K562 (cell line): ENCODE results near the gene TIGD7. TPM values are rescaled to one million over a fixed set of nuclear protein-coding genes. Genes with fewer than 3 reads are reported as not detected.

Experiments used
- ATAC-seq: fragments of 200-7000 bp; cut with Tn5 transposase; 3 replicates; pipeline ENCODE4 v1.9.1; 2020; ENCODE audit warnings: moderate library complexity
- BruUV-seq: library from RNA; stranded (reverse); fragments of 400-500 nt; replicated peaks from 2 replicates; lab custom pipeline; 2021; lab: Mats Ljungman, UMichigan
- CTCF ChIA-PET: fragments of 300-600 bp; formaldehyde crosslinking; extraction: SDS; loops from one replicate; lab custom pipeline; 2021; ENCODE audit warnings: low intra/inter-chr PET ratio; lab: Yijun Ruan, JAX
- POLR2A ChIA-PET: fragments of 300-600, 350-650 bp; sonication (Branson Sonifier 250); formaldehyde crosslinking; extraction: SDS; loops from one replicate; lab custom pipeline; 2021; ENCODE audit warnings: antibody characterized with exemption, inconsistent platforms; lab: Yijun Ruan, JAX
- DNase-seq, 4 experiments: peaks; one replicate each; pipeline versions ENCODE4 v3.0.0 to v3.0.0-alpha.2; 2011 to 2018; ENCODE audit warnings: low spot score in 3 of 4, mixed read lengths in 3 of 4; ENCODE audit errors: extremely low read depth in 1 of 4
- FAIRE-seq: peaks from 2 replicates; lab custom pipeline; 2011; peaks lifted over from hg19 to GRCh38; lab: Jason Lieb, UNC
- H2AFZ ChIP-seq: 2 replicates; pipeline ENCODE4 v1.6.0; 2011; ENCODE audit warnings: low read depth, low read length, control low read depth, inconsistent platforms
- H3K27ac ChIP-seq: fragments of 200-600 bp; 3 replicates; pipeline ENCODE4 v1.8.0; 2011; ENCODE audit warnings: low read depth, mild to moderate bottlenecking, control low read depth, inconsistent platforms, low read length, moderate library complexity, mixed read lengths; ENCODE audit errors: extremely low read depth
- H3K27me3 ChIP-seq, 2 experiments: fragments of 300-600 bp in 1 of 2; 2 replicates in 1 of 2; 3 replicates in 1 of 2; pipeline versions ENCODE4 v1.6.0 to v1.8.0; 2011; ENCODE audit warnings: inconsistent platforms in 2 of 2, low read length in 2 of 2, mild to moderate bottlenecking in 1 of 2, mixed read lengths in 1 of 2, moderate library complexity in 1 of 2; ENCODE audit not compliant: control insufficient read depth in 2 of 2, insufficient read depth in 2 of 2
- H3K36me3 ChIP-seq: fragments of 300-600 bp; 3 replicates; pipeline ENCODE4 v1.8.0; 2011; ENCODE audit warnings: mild to moderate bottlenecking, low read length, inconsistent platforms; ENCODE audit not compliant: control insufficient read depth, insufficient read depth
- H3K4me1 ChIP-seq, 2 experiments: fragments of 200-600 bp in 1 of 2; replicated peaks in 1 of 2; 2 replicates in 1 of 2; 3 replicates in 1 of 2; pipeline versions ENCODE4 v1.5.1 to v1.8.0; 2011; ENCODE audit warnings: inconsistent platforms in 2 of 2, low read length in 2 of 2, mild to moderate bottlenecking in 1 of 2, mixed read lengths in 1 of 2, moderate library complexity in 1 of 2; ENCODE audit not compliant: control insufficient read depth in 2 of 2, insufficient read depth in 2 of 2
- H3K4me2 ChIP-seq: 2 replicates; pipeline ENCODE4 v1.6.1; 2011; ENCODE audit warnings: low read length, control low read depth, inconsistent platforms, mixed read lengths; ENCODE audit not compliant: insufficient read depth
- H3K4me3 ChIP-seq: fragments of 200-600 bp; sonication (generic), shearing (Covaris generic); 2 replicates; pipeline ENCODE4 v1.5.1; 2016; ENCODE audit warnings: control low read depth, inconsistent platforms
- H3K79me2 ChIP-seq: fragments of 200-600 bp; 3 replicates; pipeline ENCODE4 v1.8.0; 2011; ENCODE audit warnings: low read length, inconsistent platforms; ENCODE audit not compliant: control insufficient read depth, insufficient read depth
- H3K9ac ChIP-seq, 2 experiments: 2 replicates each; pipeline versions ENCODE4 v1.6.0 to v1.6.1; 2011; ENCODE audit warnings: low read depth in 2 of 2, low read length in 2 of 2, control low read depth in 1 of 2, inconsistent platforms in 1 of 2, mild to moderate bottlenecking in 1 of 2, mixed read lengths in 1 of 2; ENCODE audit not compliant: insufficient read depth in 1 of 2
- H3K9me1 ChIP-seq: one replicate; pipeline ENCODE4 v1.6.0; 2011; ENCODE audit warnings: inconsistent platforms, mild to moderate bottlenecking, low read length, moderate library complexity; ENCODE audit not compliant: control insufficient read depth, insufficient read depth
- H3K9me3 ChIP-seq: replicated peaks from 2 replicates; pipeline ENCODE4 v1.5.1; 2011; ENCODE audit warnings: low read depth, low read length, inconsistent platforms; ENCODE audit not compliant: control insufficient read depth, insufficient read depth
- H4K20me1 ChIP-seq: replicated peaks from 2 replicates; pipeline ENCODE4 v1.6.1; 2011; ENCODE audit warnings: low read length, inconsistent platforms, mixed read lengths; ENCODE audit not compliant: control insufficient read depth, insufficient read depth
- BHLHE40 ChIP-seq: IDR thresholded peaks from 2 replicates; pipeline ENCODE4 v1.6.1; 2011; ENCODE audit warnings: low read length, improper control_type of control experiment
- CAMTA2 ChIP-seq: fragments of 250-450 bp; sonication (Bioruptor Pico); conservative IDR thresholded peaks from 2 replicates; pipeline ENCODE4 v1.5.1; 2022
- MEF2D ChIP-seq: conservative IDR thresholded peaks from 2 replicates; pipeline ENCODE4 v1.6.1; 2016; ENCODE audit warnings: low read depth, missing genetic modification characterization, missing compliant biosample characterization
- PCBP2 ChIP-seq: fragments of 200-400 bp; formaldehyde crosslinking; IDR thresholded peaks from 2 replicates; pipeline ENCODE4 v1.6.1; 2018; ENCODE audit warnings: low read length, low read depth, mild to moderate bottlenecking, moderate library complexity; ENCODE audit not compliant: poor library complexity, severe bottlenecking
- POLR2G ChIP-seq: fragments of 200-400 bp; formaldehyde crosslinking; IDR thresholded peaks from 2 replicates; pipeline ENCODE4 v1.6.1; 2017; ENCODE audit warnings: low read depth, mild to moderate bottlenecking, antibody characterized with exemption, low read length, moderate library complexity
- PURB ChIP-seq: sonication (generic); formaldehyde crosslinking; IDR thresholded peaks from 2 replicates; pipeline ENCODE4 v1.9.0; 2021; ENCODE audit warnings: low read depth, mild to moderate bottlenecking, missing genetic modification reagents
- RBM34 ChIP-seq: fragments of 200-400 bp; formaldehyde crosslinking; IDR thresholded peaks from 2 replicates; pipeline ENCODE4 v1.6.1; 2018; ENCODE audit warnings: low read length, borderline replicate concordance; ENCODE audit not compliant: insufficient read depth
- SP1 ChIP-seq: sonication (generic); formaldehyde crosslinking; IDR thresholded peaks from 2 replicates; pipeline ENCODE4 v1.8.1; 2022; ENCODE audit warnings: mild to moderate bottlenecking, missing genetic modification reagents
- SREBF1 ChIP-seq: fragments of 150-350 bp; IDR thresholded peaks from 2 replicates; pipeline ENCODE4 v1.6.1; 2014; ENCODE audit warnings: antibody characterized with exemption, low read depth, low read length, borderline replicate concordance
- TAF1 ChIP-seq: IDR thresholded peaks from 2 replicates; pipeline ENCODE4 v1.6.1; 2011; ENCODE audit warnings: mild to moderate bottlenecking, low read length, moderate library complexity; ENCODE audit not compliant: insufficient read depth, control insufficient read depth, severe bottlenecking; ENCODE audit errors: extremely low read depth
- ZEB2 ChIP-seq: fragments of 450-650 bp; IDR thresholded peaks from 2 replicates; pipeline ENCODE4 v1.6.1; 2016
- ZNF263 ChIP-seq: sonication (generic); formaldehyde crosslinking; IDR thresholded peaks from 2 replicates; pipeline ENCODE4 v1.8.0; 2022; ENCODE audit warnings: mild to moderate bottlenecking, missing genetic modification reagents, borderline replicate concordance
- ZNF431 ChIP-seq: sonication (generic); formaldehyde crosslinking; IDR thresholded peaks from 2 replicates; pipeline ENCODE4 v1.8.0; 2022; ENCODE audit warnings: mild to moderate bottlenecking, missing genetic modification reagents
- ZNF445 ChIP-seq: fragments of 250-450 bp; sonication (Bioruptor Pico); IDR thresholded peaks from 2 replicates; pipeline ENCODE4 v1.4.0; 2020; ENCODE audit warnings: low read depth, mild to moderate bottlenecking, moderate library complexity
- ZNF57 ChIP-seq: fragments of 450-650 bp; formaldehyde crosslinking; IDR thresholded peaks from 2 replicates; pipeline ENCODE4 v1.4.0; 2020; ENCODE audit warnings: mild to moderate bottlenecking, moderate library complexity
- WGBS: fragments of 100-300 bp; shearing (Covaris generic); methylation state at CpG from one replicate; pipeline ENCODE4 v1.1.6; 2016; ENCODE audit warnings: low coverage, mixed read lengths; ENCODE audit not compliant: insufficient coverage; ENCODE audit errors: missing lambda C conversion rate; 5-methylcytosine and 5-hydroxymethylcytosine counted together
- in situ Hi-C: fragments of 300-500 bp; cut with MboI; formaldehyde crosslinking; loops from 4 replicates; pipeline ENCODE4 v1.15.0; 2018; ENCODE audit warnings: inconsistent platforms, mixed read lengths
- intact Hi-C: fragments of 100-400 bp; cut with micrococcal nuclease; formaldehyde crosslinking; loops from 2 replicates; pipeline ENCODE4 v1.14.2; 2022
- polyA plus RNA-seq, 8 experiments: library from polyadenylated mRNA; depleted of rRNA in 4 of 8; stranded (reverse) in 5 of 8; unstranded in 3 of 8; fragments of >200 nt; fragmentation: Nextera tagmentation in 2 of 8; fragmentation: Illumina TruSeq in 1 of 8; extraction: Ambion mirVana in 2 of 8; extraction: Trizol in 1 of 8; gene quantifications; 2 replicates each; pipeline versions ENCODE4 v1.2.1 to v1.2.3, GENCODE V29; 2011 to 2014; ENCODE audit warnings: inconsistent platforms in 1 of 8, missing spikeins in 1 of 8
- total RNA-seq, 7 experiments: library from RNA; depleted of rRNA in 6 of 7; stranded (reverse); fragments of >200 nt in 6 of 7; fragmentation: Illumina TruSeq in 2 of 7; extraction: Trizol in 2 of 7; gene quantifications; 2 replicates each; pipeline versions ENCODE4 v1.2.1 to v1.2.3, GENCODE V29; 2011 to 2021; ENCODE audit warnings: low replicate concordance in 1 of 7
- TF ChIP-seq, protein P1 (sequence below): sonication (generic); formaldehyde crosslinking; IDR thresholded peaks from 2 replicates; pipeline ENCODE4 v1.8.0; 2022; ENCODE audit warnings: mild to moderate bottlenecking, missing genetic modification reagents, borderline replicate concordance
- TF ChIP-seq, protein P2 (sequence below): fragments of 250-450 bp; sonication (Bioruptor Pico); IDR thresholded peaks from 2 replicates; pipeline ENCODE4 v1.8.0; 2021; ENCODE audit warnings: mild to moderate bottlenecking, moderate library complexity

Gene TIGD7
- total and polyA plus RNA-seq, 9 of the 15 experiments (the other 6 are each of a cell fraction or from before 2014, with no cell fraction given), result 0.84 to 10.7 (median 6.7) TPM

DNA sequence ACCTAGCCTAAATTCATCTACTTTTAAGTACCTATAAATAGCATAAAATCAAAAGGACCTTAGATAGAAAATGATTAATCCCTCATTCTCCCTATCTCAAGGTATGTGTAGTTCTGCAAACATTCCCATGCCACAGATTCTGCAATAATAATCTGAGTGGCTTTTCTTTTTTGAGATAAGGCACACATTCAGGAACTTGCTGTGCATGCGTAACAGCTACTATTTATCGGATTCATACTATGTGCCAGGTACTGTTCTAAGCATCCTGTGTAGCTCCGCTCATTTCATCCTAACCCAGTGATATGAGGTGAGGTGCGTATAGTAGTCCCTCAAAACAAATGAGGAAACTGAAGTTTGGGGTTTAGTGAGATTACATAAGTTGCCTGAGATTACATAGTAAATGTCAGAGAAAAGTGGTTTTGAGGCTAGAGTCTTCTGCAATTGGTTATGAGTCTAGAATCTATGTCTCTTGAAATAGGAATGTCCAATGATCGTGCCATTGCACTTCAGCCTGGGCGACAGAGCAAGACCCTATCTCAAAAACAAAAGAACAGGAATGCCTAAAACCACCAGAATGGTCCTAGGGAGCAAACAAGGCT, 23.9 kb downstream of the TIGD7 start:
- Histone ChIP-seq H3K9me3 (peaks cover 3% of the 10 kb centered on the region; the same call in 1 of the 2 replicates), H3K4me3 (no peak overlapping the region), H3K4me1 (peaks cover 8 to 22% of the 10 kb centered on the region in 2 experiments; a peak in 4 of 5 replicates), H3K27me3 (no peaks in the 10 kb centered on the region), H3K27ac (no peak overlapping the region), H3K9me1 (no peaks in the 10 kb centered on the region), H4K20me1 (no peaks in the 10 kb centered on the region), H3K4me2 (no peak overlapping the region), H3K79me2 (peaks cover 29% of the 10 kb centered on the region), H3K9ac (no peak overlapping the region), H2AFZ (no peak overlapping the region), H3K36me3 (peaks cover 13% of the 10 kb centered on the region; the same call in 2 of the 3 replicates)
- DNase-seq (no peak), ATAC-seq (no peak), FAIRE-seq (no peak)
- POLR2A ChIA-PET, result no interaction called here
- BruUV-seq, result no TSS peak
- in situ Hi-C loops, result no loop called here
- intact Hi-C loops, result no loop called here
- CTCF ChIA-PET, result no interaction called here
- 90% methylated on average over 6 of the region's 6 CpGs for WGBS
- TF ChIP-seq TAF1 (no peak), SREBF1 (no peak), BHLHE40 (no peak), PURB (CRISPR knock-in tag) (no peak), CAMTA2 (CRISPR knock-in tag) (no peak), RBM34 (no peak), ZNF431 (no peak), SP1 (CRISPR knock-in tag) (no peak), ZNF445 (no peak), PCBP2 (no peak), ZNF263 (CRISPR knock-in tag) (no peak), POLR2G (no peak), ZEB2 (no peak), MEF2D (no peak), ZNF57 (no peak)
- TF ChIP-seq, protein P1, sequence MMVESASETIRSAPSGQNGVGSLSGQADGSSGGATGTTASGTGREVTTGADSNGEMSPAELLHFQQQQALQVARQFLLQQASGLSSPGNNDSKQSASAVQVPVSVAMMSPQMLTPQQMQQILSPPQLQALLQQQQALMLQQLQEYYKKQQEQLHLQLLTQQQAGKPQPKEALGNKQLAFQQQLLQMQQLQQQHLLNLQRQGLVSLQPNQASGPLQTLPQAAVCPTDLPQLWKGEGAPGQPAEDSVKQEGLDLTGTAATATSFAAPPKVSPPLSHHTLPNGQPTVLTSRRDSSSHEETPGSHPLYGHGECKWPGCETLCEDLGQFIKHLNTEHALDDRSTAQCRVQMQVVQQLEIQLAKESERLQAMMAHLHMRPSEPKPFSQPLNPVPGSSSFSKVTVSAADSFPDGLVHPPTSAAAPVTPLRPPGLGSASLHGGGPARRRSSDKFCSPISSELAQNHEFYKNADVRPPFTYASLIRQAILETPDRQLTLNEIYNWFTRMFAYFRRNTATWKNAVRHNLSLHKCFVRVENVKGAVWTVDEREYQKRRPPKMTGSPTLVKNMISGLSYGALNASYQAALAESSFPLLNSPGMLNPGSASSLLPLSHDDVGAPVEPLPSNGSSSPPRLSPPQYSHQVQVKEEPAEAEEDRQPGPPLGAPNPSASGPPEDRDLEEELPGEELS (CRISPR knock-in tag), result no peak
- TF ChIP-seq, protein P2, sequence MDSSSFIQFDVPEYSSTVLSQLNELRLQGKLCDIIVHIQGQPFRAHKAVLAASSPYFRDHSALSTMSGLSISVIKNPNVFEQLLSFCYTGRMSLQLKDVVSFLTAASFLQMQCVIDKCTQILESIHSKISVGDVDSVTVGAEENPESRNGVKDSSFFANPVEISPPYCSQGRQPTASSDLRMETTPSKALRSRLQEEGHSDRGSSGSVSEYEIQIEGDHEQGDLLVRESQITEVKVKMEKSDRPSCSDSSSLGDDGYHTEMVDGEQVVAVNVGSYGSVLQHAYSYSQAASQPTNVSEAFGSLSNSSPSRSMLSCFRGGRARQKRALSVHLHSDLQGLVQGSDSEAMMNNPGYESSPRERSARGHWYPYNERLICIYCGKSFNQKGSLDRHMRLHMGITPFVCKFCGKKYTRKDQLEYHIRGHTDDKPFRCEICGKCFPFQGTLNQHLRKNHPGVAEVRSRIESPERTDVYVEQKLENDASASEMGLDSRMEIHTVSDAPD (CRISPR knock-in tag), result no peak
